Sigmoid colon (tissue), 4 donors: Measurements from ENCODE around the gene TENM3.

Experiments
- EP300 ChIP-seq, 4 donors: sonication (generic); formaldehyde crosslinking; IDR thresholded peaks; one replicate each; pipeline ENCODE4 v1.6.1; 2017; ENCODE audit warnings: antibody characterized with exemption in 4 of 4
- POLR2A ChIP-seq, 2 donors: fragments of 450-650 bp; IDR thresholded peaks; one replicate each; pipeline ENCODE4 v1.6.1; 2016; ENCODE audit warnings: antibody characterized with exemption in 2 of 2, mild to moderate bottlenecking in 2 of 2, moderate library complexity in 2 of 2
- POLR2AphosphoS5 ChIP-seq, 4 donors: sonication (generic); formaldehyde crosslinking; IDR thresholded peaks; one replicate each; pipeline ENCODE4 v1.6.1; 2017; ENCODE audit warnings: antibody characterized with exemption in 4 of 4
- TF ChIP-seq, protein P1 (sequence below), 4 experiments: fragments of 450-650 bp in 3 of 4; fragments of 200-600 bp in 1 of 4; IDR thresholded peaks; one replicate each; pipeline ENCODE4 v1.5.1; 2016 to 2019; ENCODE audit warnings: antibody characterized with exemption in 4 of 4, mild to moderate bottlenecking in 3 of 4, moderate library complexity in 2 of 4

DNA sequence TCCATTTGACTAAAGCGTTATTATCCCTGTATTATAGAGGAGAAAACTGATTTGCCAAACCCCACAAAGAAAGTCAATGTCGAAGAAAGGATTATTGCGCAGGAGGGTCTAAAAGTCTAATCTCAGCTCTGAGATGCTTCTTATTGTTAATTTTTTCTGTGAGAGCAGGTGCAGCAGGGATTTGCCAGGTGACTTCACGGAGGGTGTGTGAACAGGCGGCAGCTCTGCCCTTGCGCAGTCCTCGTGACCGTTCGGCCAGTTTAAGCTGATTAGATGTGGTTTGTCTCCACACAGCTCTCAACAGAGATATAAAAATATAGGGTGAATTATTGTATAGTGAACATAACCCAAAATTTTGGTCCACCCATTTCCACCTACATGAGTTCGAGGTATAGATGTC lies 28.5 kb downstream of the TENM3 start:
- TF ChIP-seq, protein P1, sequence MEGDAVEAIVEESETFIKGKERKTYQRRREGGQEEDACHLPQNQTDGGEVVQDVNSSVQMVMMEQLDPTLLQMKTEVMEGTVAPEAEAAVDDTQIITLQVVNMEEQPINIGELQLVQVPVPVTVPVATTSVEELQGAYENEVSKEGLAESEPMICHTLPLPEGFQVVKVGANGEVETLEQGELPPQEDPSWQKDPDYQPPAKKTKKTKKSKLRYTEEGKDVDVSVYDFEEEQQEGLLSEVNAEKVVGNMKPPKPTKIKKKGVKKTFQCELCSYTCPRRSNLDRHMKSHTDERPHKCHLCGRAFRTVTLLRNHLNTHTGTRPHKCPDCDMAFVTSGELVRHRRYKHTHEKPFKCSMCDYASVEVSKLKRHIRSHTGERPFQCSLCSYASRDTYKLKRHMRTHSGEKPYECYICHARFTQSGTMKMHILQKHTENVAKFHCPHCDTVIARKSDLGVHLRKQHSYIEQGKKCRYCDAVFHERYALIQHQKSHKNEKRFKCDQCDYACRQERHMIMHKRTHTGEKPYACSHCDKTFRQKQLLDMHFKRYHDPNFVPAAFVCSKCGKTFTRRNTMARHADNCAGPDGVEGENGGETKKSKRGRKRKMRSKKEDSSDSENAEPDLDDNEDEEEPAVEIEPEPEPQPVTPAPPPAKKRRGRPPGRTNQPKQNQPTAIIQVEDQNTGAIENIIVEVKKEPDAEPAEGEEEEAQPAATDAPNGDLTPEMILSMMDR (IDR thresholded peaks at IDR 0.05), result no peak
- TF ChIP-seq POLR2AphosphoS5 (IDR thresholded peaks at IDR 0.05) (no peak), POLR2A (IDR thresholded peaks at IDR 0.05) (no peak), EP300 (IDR thresholded peaks at IDR 0.05) (no peak)
